ENCODE results near the gene CD248.
A peak's percentile ranks its signal among the peaks of the same experiment; 100 is the strongest.

The CD248 gene

DNA sequence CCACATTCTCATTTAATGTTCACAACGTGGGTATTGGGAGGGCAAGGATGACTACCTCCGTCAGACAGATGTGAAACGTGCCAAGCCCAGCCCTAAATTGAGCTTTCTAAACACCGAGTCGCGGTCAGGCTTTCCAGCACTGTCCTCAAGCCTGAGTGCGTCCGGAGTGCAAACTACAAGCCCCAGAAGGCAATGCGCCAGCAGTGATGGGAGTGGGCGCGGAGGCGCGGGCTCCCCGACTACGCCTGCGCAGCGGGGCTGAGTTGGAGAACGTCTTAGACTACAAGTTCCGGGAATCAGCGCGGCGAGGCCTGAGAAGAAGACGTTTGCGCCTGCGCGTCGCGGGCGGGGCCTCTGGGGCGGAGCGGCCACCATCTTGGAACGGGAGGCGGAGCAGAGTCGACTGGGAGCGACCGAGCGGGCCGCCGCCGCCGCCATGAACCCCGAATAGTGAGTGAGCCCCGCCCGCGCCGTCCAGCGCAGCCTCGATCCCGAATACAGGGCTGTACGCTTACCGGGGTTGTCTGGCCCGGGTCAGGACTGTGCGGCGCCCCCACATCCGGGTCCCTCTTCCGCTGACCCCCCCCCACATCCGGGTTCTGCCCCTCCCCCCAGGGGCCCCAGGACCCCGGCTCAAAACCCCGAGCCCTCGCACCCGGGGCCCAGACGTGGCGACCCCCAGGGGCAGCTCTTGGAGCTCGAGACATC, 48.4 kb downstream of the CD248 start, which contains the start of gene RAB1B:
RAB1B (plus strand) TSS at position 396 of the 708 bp plus-strand sequence; CDS start at position 437, 41 bp downstream.
- Histone ChIP-seq H3K9ac (ENCODE audit: low read length) (peak within 1 kb of the TSS; percentile 92), H3F3A (ENCODE audit: insufficient read depth) (peaks cover 6% of the 10 kb centered on the region), H3K9me2 (replicated peaks; ENCODE audit: insufficient read depth, low read length) (no peaks in the 10 kb centered on the region), H3K4me2 (ENCODE audit: low read depth, low read length, poor library complexity, severe bottlenecking) (peak within 1 kb of the TSS; percentile 90), H3K79me2 (ENCODE audit: insufficient read depth, low read length) (peaks cover 24% of the 10 kb centered on the region), H3K27me3 (ENCODE audit: low read length) (no peaks in the 10 kb centered on the region), H3K36me3 (ENCODE audit: low read length) (no peaks in the 10 kb centered on the region), H3K27ac (ENCODE audit: low read depth, low read length) (peak within 1 kb of the TSS; percentile 81), H3K4me3 (ENCODE audit: insufficient read depth, low read length, poor library complexity, severe bottlenecking) (peak within 1 kb of the TSS; percentile 99), H2AFZ (ENCODE audit: low read depth, low read length, severe bottlenecking) (peak within 1 kb of the TSS; percentile 75), H4K20me1 (ENCODE audit: low read depth, low read length) (no peaks in the 10 kb centered on the region), H3K9me3 (ENCODE audit: insufficient read depth, low read length) (no peaks in the 10 kb centered on the region)
- TF ChIP-seq EZH2phosphoT487 (conservative IDR thresholded peaks at IDR 0.05; ENCODE audit: low read length), result no peak
- TF ChIP-seq, protein P1, sequence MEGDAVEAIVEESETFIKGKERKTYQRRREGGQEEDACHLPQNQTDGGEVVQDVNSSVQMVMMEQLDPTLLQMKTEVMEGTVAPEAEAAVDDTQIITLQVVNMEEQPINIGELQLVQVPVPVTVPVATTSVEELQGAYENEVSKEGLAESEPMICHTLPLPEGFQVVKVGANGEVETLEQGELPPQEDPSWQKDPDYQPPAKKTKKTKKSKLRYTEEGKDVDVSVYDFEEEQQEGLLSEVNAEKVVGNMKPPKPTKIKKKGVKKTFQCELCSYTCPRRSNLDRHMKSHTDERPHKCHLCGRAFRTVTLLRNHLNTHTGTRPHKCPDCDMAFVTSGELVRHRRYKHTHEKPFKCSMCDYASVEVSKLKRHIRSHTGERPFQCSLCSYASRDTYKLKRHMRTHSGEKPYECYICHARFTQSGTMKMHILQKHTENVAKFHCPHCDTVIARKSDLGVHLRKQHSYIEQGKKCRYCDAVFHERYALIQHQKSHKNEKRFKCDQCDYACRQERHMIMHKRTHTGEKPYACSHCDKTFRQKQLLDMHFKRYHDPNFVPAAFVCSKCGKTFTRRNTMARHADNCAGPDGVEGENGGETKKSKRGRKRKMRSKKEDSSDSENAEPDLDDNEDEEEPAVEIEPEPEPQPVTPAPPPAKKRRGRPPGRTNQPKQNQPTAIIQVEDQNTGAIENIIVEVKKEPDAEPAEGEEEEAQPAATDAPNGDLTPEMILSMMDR (IDR thresholded peaks at IDR 0.05; ENCODE audit: insufficient read depth, low read length, poor library complexity, severe bottlenecking), result no peak

DNA sequence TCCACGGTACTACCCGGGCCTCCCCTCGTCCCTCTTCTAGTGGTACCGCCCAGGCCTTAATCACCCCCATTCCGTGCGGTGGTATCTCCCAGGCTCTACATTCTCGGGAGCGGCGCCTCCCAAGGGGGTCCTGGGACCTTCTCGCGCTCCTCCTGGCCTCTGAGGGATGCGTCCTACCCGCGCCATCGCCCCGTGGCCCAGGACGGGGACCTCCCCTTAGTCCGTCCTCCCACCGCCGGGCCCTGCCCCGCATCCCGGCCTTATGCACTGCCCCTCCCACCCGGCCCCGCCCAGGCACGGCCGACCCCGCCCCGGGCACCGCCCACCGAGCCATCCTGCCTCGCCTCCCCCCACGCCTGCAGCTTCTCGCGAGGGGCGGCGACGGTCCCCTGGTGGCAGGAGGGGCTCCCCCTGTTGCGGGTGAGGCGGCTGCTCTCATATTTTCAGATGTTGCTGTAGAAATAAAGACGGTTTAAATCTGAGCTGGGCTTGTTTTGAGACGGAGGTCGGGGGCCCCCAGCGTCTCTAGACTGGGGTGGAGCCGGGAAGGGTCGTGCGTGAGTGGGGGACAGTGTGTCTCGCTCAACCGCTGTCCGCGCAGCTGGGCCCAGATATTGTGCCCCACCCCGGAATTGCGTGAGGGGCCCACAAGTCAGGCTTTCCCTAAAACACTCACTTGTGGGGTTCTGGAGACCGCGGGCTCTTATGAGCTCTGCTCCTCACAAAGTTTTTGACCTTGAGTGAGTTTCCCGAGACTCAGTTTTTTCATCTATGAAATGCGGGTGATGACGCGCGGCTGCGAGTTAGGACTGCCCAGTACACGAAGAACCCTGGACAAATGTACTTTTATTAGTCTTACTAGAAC, 49.2 kb downstream of the CD248 start:
- Histone ChIP-seq H3K36me3 (ENCODE audit: low read length) (no peaks in the 10 kb centered on the region), H3K79me2 (ENCODE audit: insufficient read depth, low read length) (peaks cover 24% of the 10 kb centered on the region), H3K4me3 (ENCODE audit: insufficient read depth, low read length, poor library complexity, severe bottlenecking) (peak overlapping the region; percentile 57), H3K9ac (ENCODE audit: low read length) (peak overlapping the region; percentile 92), H4K20me1 (ENCODE audit: low read depth, low read length) (no peaks in the 10 kb centered on the region), H3K9me2 (replicated peaks; ENCODE audit: insufficient read depth, low read length) (no peaks in the 10 kb centered on the region), H3K27me3 (ENCODE audit: low read length) (no peaks in the 10 kb centered on the region), H3K4me2 (ENCODE audit: low read depth, low read length, poor library complexity, severe bottlenecking) (peak overlapping the region; percentile 90), H3K9me3 (ENCODE audit: insufficient read depth, low read length) (no peaks in the 10 kb centered on the region), H3F3A (ENCODE audit: insufficient read depth) (peaks cover 6% of the 10 kb centered on the region), H2AFZ (ENCODE audit: low read depth, low read length, severe bottlenecking) (peak overlapping the region; percentile 75), H3K27ac (ENCODE audit: low read depth, low read length) (peak overlapping the region; percentile 81)
- TF ChIP-seq, protein P1 (IDR thresholded peaks at IDR 0.05; ENCODE audit: insufficient read depth, low read length, poor library complexity, severe bottlenecking), result no peak
- TF ChIP-seq EZH2phosphoT487 (conservative IDR thresholded peaks at IDR 0.05; ENCODE audit: low read length), result no peak

DNA sequence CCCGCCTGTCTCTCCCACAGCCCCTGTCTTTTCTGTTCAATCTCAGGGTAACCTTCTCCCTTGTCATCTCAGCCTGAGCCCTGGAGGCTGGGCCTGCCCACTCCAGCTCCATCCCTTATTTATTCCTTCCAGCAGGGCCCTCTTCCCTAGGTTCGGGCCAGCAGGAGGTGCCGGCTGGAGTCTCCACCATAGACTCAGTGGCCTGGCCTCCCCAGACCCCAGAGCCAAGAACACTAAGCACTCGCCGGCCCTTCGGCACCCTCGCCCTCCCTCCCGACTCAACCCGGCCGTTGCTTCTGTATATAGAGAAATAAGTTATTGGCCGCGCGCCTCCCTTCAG, 49.8 kb downstream of the CD248 start:
- Histone ChIP-seq H2AFZ (ENCODE audit: low read depth, low read length, severe bottlenecking) (no peak overlapping the region), H3K27ac (ENCODE audit: low read depth, low read length) (no peak overlapping the region), H3K9me2 (replicated peaks; ENCODE audit: insufficient read depth, low read length) (no peaks in the 10 kb centered on the region), H3K9me3 (ENCODE audit: insufficient read depth, low read length) (no peaks in the 10 kb centered on the region), H3K27me3 (ENCODE audit: low read length) (no peaks in the 10 kb centered on the region), H3K4me3 (ENCODE audit: insufficient read depth, low read length, poor library complexity, severe bottlenecking) (peak overlapping the region; percentile 57), H3K4me2 (ENCODE audit: low read depth, low read length, poor library complexity, severe bottlenecking) (peak overlapping the region; percentile 90), H3F3A (ENCODE audit: insufficient read depth) (peaks cover 6% of the 10 kb centered on the region), H3K79me2 (ENCODE audit: insufficient read depth, low read length) (peaks cover 24% of the 10 kb centered on the region), H3K9ac (ENCODE audit: low read length) (peak overlapping the region; percentile 92; the same call in 1 of the 2 replicates), H3K36me3 (ENCODE audit: low read length) (no peaks in the 10 kb centered on the region), H4K20me1 (ENCODE audit: low read depth, low read length) (no peaks in the 10 kb centered on the region)
- TF ChIP-seq EZH2phosphoT487 (conservative IDR thresholded peaks at IDR 0.05; ENCODE audit: low read length), result no peak
- TF ChIP-seq, protein P1 (IDR thresholded peaks at IDR 0.05; ENCODE audit: insufficient read depth, low read length, poor library complexity, severe bottlenecking), result no peak
